Lung (tissue), 12 donors: ENCODE results near the gene MYOM1. TPM values are rescaled to one million over a fixed set of nuclear protein-coding genes. Genes with fewer than 3 reads are reported as not detected.

ENCODE experiments used
- ATAC-seq: fragments of 200-7000 bp; cut with Tn5 transposase; one replicate; pipeline ENCODE4 v1.9.1; 2020; ENCODE audit warnings: moderate number of reproducible peaks; ENCODE audit not compliant: insufficient read depth, low FRiP score
- DNase-seq, 3 donors: peaks; one replicate each; pipeline ENCODE4 v3.0.0-alpha.2; 2013 to 2017
- H3K27ac ChIP-seq, 2 donors: one replicate each; pipeline ENCODE4 v1.5.1; 2013; ENCODE audit warnings: mild to moderate bottlenecking in 2 of 2, moderate library complexity in 2 of 2, control low read depth in 1 of 2, inconsistent platforms in 1 of 2, low read depth in 1 of 2, low read length in 1 of 2
- H3K27me3 ChIP-seq, 3 donors: one replicate each; pipeline ENCODE4 v1.5.1; 2013; ENCODE audit warnings: low read length in 2 of 3; ENCODE audit not compliant: control insufficient read depth in 3 of 3, insufficient read depth in 3 of 3
- H3K36me3 ChIP-seq, 4 donors: one replicate each; pipeline ENCODE4 v1.5.1; 2013; ENCODE audit warnings: low read length in 4 of 4, mild to moderate bottlenecking in 1 of 4, moderate library complexity in 1 of 4; ENCODE audit not compliant: control insufficient read depth in 4 of 4, insufficient read depth in 4 of 4
- H3K4me1 ChIP-seq, 5 donors: one replicate each; pipeline ENCODE4 v1.5.1; 2013; ENCODE audit warnings: low read length in 5 of 5, mild to moderate bottlenecking in 2 of 5, moderate library complexity in 1 of 5; ENCODE audit not compliant: control insufficient read depth in 5 of 5, insufficient read depth in 5 of 5
- H3K4me3 ChIP-seq: one replicate; pipeline ENCODE4 v1.5.1; 2013; ENCODE audit warnings: mild to moderate bottlenecking, control low read depth, moderate library complexity
- H3K9ac ChIP-seq, 2 donors: one replicate each; pipeline ENCODE4 v1.5.1; 2013; ENCODE audit warnings: low read length in 2 of 2, control low read depth in 1 of 2; ENCODE audit not compliant: insufficient read depth in 1 of 2
- H3K9me3 ChIP-seq, 4 donors: one replicate each; pipeline ENCODE4 v1.5.1; 2013; ENCODE audit warnings: low read length in 3 of 4, mild to moderate bottlenecking in 1 of 4, moderate library complexity in 1 of 4; ENCODE audit not compliant: control insufficient read depth in 4 of 4, insufficient read depth in 3 of 4
- CTCF ChIP-seq: IDR thresholded peaks from 2 replicates; pipeline ENCODE4 v1.5.1; 2012; ENCODE audit warnings: mild to moderate bottlenecking; ENCODE audit errors: control extremely low read depth, extremely low read depth
- WGBS, 2 donors: extraction: QIAGEN DNeasy Blood & Tissue Kit; methylation state at CpG; one replicate each; pipeline ENCODE4 v1.1.7; 2013; 5-methylcytosine and 5-hydroxymethylcytosine counted together
- polyA plus RNA-seq, 2 donors: library from polyadenylated mRNA; stranded (reverse); fragments of 200-250 nt; gene quantifications; one replicate each; pipeline ENCODE4 v1.2.1, GENCODE V29; 2013
- total RNA-seq, 2 donors: library from RNA; depleted of rRNA in 1 of 2; stranded (reverse); fragments of >200 nt in 1 of 2; gene quantifications; one replicate each; pipeline ENCODE4 v1.2.1, GENCODE V29; 2014 to 2021
- donor health status: control.
- donor health status: control.
- donor health status: Bipolar disorder and iron deficiency.
- donor health status: healthy.
- donor health status: DM: yes; HTN: yes; CAD: no.

The MYOM1 gene
- total and polyA plus RNA-seq, 4 donors, result 0.61 to 4.6 (median 1.3) TPM

- 0 to 1% methylated on average over 22 of the region's 22 CpGs for WGBS, 2 donors
- Histone ChIP-seq H3K9me3 (no peaks in the 10 kb centered on the region), H3K4me1 (peaks cover 0 to 20% (median 5%) of the 10 kb centered on the region in 5 donors), H3K27ac (peak overlapping the region; percentile 100), H3K36me3 (peaks cover 0 to 5% (median 3%) of the 10 kb centered on the region in 4 donors), H3K27me3 (no peaks in the 10 kb centered on the region), H3K9ac (peak overlapping the region; percentile 89 to 93), H3K4me3 (peak overlapping the region; percentile 93)
- no peak for ATAC-seq
- TF ChIP-seq CTCF, result no peak
- peak; percentile 83 to 92 (median 91) for DNase-seq
Observed at GRCh38 chr18:3248062-3248657, 28.4 kb upstream of the MYOM1 start.

- no peaks in the 10 kb centered on the region for H3K9me3 ChIP-seq
- peak within 1 kb of the TSS; percentile 93 for H3K4me3 ChIP-seq
- H3K27ac ChIP-seq, result peak within 1 kb of the TSS; percentile 100
- DNase-seq (peak; percentile 98), ATAC-seq (peak; percentile 89)
- no peaks in the 10 kb centered on the region for H3K27me3 ChIP-seq
- peak within 1 kb of the TSS; percentile 89 to 93 for H3K9ac ChIP-seq
- WGBS, 2 donors, result 0 to 1% methylated on average over 48 to 65 of the region's 65 CpGs
- H3K4me1 ChIP-seq, result peaks cover 0 to 20% (median 5%) of the 10 kb centered on the region in 5 donors
- H3K36me3 ChIP-seq, result peaks cover 0 to 4% (median 2%) of the 10 kb centered on the region in 4 donors
- TF ChIP-seq CTCF, result no peak
Observed at GRCh38 chr18:3247240-3248061, 27.7 kb upstream of the MYOM1 start, which contains the start of gene MYL12A. Gene MYL12A, plus strand, starts transcription at chr18:3247801. Its CDS starts 5,447 bp downstream, at chr18:3253248.

GRCh38 chr18:3246635-3247239, 27.0 kb upstream of the MYOM1 start:
- Histone ChIP-seq H3K27me3 (no peaks in the 10 kb centered on the region), H3K9ac (peak overlapping the region in 1 of 2 donors; percentile 68), H3K9me3 (no peaks in the 10 kb centered on the region), H3K4me1 (peaks cover 0 to 20% (median 4%) of the 10 kb centered on the region in 5 donors), H3K27ac (peak overlapping the region; percentile 100), H3K36me3 (peaks cover 0 to 4% (median 2%) of the 10 kb centered on the region in 4 donors), H3K4me3 (peak overlapping the region; percentile 48)
- TF ChIP-seq CTCF, result no peak
- DNase-seq (peak in 2 of 3 donors; percentile 35 to 49), ATAC-seq (peak; percentile 1)
- 13 to 14% methylated on average over 23 of the region's 23 CpGs for WGBS, 2 donors
